GM04503 (cell line): ENCODE measurements around the gene PHC2.

Experiments used
- DNase-seq: peaks from one replicate; pipeline ENCODE4 v3.0.0-alpha.2; 2012; ENCODE audit warnings: low read depth

Gene PHC2, protein sequence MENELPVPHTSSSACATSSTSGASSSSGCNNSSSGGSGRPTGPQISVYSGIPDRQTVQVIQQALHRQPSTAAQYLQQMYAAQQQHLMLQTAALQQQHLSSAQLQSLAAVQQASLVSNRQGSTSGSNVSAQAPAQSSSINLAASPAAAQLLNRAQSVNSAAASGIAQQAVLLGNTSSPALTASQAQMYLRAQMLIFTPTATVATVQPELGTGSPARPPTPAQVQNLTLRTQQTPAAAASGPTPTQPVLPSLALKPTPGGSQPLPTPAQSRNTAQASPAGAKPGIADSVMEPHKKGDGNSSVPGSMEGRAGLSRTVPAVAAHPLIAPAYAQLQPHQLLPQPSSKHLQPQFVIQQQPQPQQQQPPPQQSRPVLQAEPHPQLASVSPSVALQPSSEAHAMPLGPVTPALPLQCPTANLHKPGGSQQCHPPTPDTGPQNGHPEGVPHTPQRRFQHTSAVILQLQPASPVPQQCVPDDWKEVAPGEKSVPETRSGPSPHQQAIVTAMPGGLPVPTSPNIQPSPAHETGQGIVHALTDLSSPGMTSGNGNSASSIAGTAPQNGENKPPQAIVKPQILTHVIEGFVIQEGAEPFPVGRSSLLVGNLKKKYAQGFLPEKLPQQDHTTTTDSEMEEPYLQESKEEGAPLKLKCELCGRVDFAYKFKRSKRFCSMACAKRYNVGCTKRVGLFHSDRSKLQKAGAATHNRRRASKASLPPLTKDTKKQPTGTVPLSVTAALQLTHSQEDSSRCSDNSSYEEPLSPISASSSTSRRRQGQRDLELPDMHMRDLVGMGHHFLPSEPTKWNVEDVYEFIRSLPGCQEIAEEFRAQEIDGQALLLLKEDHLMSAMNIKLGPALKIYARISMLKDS

DNA sequence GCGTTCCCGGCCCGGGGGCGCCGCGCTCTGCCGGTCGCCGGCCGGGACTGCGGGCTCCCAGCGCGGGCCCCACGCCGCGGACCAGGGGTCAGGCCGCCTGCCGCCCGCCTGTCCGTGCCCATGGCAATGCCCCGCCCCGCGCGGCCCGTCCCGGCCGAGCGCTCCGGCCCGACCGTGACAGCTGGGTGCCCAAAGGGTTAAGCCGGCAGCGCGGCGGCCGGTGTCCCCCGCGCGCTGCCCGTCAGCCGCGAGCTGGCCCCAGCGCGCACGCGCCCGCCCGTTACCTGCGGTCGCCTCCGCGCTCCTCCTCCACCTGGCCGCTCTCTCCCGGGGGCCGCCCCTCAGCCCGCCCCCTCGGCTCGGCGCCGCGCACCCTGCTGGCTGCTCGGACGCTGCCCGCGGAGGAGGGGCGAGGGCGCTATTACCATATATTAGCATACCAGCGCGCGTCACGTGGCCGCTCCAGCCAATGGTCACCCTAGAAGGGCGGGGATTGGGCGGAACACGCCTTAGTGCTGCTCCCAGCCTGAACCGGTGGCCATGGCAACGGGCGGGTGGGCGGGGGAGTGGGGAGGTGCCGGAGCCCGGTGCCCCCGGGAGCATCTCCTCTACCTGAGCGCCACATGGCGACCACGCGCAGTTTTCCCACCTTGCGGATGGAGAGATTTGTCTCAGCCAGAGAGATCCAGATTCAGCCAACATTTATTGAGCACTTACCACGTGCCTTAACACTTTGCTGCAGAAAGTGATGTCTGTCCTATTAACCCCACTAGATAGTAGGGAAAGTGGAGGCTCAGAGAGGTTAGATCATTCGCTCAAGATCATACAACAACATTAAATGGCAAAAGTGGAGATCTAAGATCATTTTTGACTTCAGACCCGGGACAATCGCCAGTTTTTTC is at the start of gene PHC2:
Gene PHC2 (minus strand): TSS at position 404 of the 902 bp plus-strand sequence. CDS start 55,556 bp downstream, outside the sequence.
- peak; percentile 70 for DNase-seq

DNA sequence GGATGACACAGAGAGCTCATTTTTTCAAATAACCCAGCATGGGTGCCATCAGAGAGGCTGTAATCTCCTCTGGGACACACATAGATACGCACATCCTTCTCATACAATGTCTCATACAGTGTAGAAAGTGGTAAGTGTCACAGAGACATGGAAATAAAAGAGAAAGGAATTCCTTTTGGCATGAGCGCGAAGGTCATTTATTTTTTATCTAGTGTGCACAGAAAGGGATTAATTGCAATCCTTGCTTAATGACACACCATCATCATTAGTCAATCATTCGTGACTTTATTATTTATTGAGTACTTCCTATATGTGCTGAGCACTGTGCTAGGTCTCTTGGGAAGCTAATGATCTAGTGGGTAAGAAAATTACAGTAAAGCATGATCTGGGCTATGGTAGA is 46.6 kb upstream of the PHC2 start:
- no peak for DNase-seq

DNA sequence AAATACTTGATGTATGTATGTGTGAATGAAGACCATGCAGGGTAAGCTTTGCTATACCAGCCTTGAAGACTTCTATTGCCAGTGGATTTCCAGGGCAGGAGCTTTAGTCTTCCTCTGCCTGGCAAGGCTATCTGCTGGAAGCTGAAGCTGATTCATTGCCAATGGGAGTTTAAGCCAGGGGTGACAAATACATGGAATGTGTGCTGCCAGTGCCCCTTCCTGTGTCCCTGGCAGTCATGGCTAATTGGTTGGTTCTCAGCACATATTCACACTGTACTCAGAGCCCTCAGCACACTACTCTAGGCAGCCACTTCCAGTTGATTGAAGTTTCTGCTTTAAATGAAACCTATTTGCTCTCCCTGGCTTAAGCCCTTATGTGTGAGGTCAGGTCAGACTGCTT is 43.0 kb upstream of the PHC2 start:
- no peak for DNase-seq

DNA sequence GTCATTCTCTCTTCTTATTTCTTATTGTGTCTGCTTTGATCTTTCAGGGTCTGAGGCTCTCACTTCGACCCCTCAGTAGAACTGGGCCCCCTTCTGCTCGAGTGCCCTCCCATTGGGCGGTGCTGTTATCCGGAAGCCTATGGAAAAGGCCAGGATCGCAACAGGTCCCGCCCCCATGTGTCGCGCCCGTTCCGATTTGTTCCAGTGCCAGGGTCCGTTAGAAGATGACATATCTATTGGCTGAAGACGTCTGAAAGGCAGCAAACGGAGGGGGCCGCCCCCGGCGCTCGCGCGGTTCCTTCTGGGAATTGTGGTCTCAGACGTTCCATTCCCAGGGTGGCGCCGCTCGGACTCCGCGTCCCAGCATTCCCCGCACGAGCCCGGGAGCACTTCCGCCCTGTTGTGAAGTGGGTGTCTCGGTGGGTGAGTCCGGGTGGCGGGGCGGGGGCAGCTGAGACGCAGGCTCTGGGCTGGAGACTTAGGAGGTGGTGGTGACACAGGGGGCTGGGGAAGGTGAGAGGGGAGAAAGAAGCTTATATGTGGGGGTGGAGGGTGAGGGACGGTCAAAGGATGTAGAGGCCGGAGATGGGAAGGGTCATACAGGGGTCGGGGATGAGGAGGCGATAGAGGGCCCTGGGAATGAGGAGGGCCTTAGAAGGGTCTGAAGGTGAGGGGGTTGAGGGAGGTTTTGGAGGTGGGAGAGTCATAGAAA is 41.5 kb upstream of the PHC2 start, which contains the start of gene ZSCAN20:
Gene ZSCAN20 (plus strand): TSS at position 377 of the 712 bp plus-strand sequence. CDS start 6,644 bp downstream, outside the sequence.
- DNase-seq = peak; percentile 93

DNA sequence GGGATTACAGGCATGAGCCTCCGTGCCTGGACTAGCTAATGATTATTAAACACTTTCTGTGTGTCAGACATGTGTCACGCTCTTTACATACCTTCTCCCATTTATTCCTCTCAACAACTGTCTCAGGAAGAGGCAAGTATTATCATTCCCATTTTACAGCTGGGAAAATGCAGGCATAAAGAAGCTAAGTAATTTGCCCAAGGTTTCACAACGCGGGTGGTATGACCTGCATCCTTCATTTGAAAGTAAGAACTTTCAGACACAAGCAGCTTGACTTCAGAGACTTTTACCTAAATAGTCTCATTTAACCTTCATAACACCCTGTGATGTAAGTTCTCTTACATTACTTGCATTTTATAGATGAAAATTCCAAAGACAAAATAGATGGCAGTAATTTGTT is 40.5 kb upstream of the PHC2 start:
- DNase-seq = no peak

DNA sequence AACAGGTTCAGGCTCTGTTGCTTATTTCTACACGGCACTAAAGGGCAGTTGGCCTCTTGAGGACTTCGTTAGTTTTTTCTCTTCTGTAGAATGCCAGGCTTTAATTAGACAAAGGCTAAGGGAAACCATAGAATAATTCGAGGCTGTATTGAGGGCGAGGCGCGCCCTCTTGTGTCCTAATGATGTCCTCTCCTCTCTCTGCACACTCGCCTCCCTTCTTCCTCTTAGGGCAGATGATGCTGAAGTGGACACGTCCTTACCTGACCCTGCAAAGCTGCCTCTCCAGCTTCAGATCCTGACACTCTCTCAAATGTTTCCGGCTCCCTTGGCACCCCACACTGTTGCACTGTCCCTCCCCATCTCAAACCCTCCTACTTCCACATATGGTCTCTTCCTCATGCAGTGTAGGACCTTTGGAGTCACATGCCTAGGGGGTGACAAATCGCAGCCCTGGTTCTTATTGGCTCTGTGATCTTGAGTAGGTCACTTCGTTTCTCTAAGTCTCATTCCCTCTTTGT is 39.7 kb upstream of the PHC2 start:
- DNase-seq = peak; percentile 57

DNA sequence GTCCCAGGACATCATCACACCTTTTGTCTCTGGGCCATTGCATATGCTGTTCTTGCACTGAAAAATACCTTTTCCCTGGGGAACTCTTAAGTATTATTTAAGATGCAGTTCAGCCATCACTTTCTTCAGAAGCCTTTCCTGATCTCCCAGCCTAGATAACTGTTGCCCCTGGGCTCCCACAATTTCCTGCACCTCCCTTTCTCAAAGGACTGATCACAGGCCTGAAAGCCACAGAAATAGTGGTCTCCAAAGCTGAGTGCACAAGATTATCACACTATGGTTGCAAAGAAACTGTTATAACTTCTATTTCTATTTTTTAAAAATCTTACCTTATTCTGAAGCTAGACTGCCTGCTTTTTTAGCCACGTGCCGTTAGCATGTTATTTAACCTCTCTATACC is 38.8 kb upstream of the PHC2 start:
- DNase-seq = no peak

DNA sequence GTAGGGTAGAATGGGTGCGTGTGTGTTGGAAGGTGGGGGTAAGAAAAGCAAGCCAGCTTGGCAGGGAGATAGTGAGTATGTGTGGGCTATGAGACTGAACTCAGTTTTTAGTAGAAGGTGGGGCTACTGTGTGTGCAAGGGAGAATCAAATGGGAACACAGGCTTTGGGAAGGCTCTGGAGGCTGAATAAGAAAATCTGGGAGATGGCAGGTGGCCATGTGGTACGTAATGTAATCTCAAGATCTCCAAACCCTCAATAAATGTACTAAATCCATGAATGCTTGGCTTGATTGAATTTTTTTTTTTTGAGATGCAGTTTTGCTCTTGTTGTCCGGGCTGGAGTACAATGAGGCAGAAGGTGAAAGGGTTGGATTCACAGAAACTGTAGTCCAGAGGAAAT is 38.1 kb upstream of the PHC2 start:
- no peak for DNase-seq

DNA sequence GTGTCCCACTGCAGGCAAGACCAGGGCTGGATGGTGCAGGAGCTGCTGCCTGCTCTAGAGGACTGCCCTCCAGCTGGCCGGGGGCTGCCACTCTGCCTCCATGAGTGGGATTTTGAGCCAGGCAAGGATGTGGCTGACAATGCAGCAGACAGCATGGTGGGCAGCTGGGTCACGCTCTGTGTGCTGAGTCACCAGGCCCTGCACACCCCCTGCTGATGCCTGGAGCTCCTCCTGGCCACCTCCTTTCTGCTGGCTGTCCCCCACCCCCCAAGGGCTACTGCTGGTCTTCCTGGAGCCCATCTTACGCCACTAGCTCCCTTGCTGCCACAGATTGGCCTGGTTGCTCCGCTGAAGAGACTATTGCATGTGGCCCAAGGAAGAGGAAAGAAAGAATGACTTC is 37.6 kb upstream of the PHC2 start:
- DNase-seq = no peak

DNA sequence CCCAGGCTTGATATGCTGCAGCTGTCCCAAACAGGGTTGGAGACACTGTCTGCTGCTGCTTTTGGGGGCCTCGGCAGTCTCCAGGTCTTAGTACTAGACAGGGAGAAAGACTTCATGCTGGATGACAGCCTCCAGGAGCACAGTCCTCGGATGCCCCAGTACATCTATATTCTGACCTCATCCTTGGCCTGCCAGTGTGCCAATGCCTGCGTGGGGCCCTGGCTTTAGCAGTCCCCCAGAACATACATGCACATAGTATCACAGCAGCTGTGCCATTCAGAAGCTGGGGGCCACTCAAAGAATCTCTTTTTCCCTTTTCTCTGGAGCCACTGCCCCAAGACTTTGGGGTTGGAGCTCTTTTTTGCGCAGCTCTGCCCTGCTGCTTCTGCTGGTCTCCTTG is 37.1 kb upstream of the PHC2 start:
- no peak for DNase-seq

DNA sequence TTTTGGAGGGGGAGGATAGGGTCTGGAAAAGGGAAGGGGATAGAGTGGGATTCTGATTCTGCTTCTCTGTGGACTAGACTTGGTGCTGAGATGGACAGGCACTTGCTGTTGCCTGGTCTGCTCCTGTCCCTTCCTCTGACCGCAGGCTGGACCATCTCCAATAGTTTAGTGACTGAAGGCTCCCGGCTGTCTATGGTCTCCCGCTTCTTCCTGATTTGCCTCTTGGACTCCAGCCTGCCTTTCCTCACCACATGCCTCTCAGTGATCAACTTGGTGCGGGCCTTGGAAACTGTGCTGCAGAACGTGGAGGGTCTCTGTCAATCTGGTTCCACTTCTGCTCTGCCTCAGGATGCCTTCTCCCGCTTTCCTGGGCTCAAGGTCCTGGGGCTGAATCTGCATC is 35.3 kb upstream of the PHC2 start:
- DNase-seq = no peak

DNA sequence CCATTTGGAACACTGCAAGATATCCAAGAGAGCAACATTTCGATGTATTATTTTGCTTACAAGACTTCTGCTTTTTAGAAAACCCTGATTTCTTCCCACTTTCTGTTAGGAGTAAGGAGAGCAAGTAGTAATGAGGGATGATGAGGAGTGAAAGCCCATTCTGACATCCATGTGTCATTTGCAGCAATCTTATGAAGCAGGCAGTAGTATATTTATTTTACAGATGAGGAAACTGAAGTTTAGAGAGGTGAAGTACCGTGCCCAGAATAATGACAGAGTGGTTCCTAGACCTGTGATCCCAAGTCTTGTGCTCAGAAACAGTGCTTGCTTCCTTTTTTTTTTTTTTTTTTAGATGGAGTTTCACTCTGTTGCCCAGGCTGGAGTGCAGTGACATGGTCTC is 34.4 kb upstream of the PHC2 start:
- DNase-seq = no peak

DNA sequence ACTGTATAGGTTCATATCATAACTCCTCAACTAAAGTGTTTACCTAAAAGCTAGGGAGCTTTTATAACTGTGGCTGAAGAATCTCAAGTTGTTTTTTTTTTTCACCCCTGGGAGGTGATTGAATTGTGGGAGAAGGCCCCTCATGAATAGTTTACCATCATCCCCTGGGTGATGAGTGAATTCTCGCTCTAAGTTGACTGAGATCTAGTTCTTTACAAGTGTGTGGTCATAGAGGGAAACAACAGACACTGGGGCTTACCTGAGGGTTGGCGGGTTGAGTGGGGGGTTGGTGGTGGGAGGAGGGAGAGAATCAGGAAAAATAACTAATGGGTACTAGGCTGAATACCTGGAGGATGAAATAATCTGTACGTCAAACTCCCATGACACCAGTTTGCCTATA is 33.7 kb upstream of the PHC2 start:
- DNase-seq = no peak

DNA sequence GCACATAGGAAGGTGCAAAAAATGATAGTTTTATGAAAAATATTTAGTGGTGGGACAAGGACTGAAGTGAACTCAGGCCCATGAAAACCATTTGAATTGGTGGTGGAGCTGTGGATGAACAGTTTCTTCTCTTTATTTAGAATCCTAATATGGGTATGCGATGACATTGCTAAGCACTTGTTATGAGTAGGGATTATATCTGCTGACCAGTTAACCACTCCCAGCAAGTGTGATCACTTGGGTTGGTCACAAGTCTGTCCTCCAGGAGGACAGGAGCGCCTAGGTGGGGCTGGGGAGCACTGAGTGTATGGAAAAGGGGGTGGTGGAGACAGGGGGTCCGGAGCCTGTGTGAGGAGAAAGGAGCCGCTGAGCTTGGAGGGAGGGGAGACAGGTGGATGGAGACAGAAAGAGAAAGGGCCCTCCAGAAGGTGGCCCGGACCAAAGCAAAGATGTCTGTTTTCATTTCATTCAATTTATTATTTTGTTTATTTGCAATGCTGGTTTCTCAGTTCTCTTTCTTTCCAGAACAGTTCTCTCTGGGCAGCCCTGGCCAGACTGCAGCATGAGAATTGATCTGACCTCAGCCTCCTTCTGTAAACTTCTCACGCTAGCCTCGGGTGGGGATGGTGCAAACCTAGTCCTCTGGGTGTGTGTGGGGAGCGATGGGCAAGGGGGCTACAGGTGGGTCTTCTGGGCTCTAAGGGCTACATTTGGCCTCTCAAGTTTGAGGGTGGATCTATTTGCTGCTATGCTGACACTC is 31.7 kb upstream of the PHC2 start:
- no peak for DNase-seq

DNA sequence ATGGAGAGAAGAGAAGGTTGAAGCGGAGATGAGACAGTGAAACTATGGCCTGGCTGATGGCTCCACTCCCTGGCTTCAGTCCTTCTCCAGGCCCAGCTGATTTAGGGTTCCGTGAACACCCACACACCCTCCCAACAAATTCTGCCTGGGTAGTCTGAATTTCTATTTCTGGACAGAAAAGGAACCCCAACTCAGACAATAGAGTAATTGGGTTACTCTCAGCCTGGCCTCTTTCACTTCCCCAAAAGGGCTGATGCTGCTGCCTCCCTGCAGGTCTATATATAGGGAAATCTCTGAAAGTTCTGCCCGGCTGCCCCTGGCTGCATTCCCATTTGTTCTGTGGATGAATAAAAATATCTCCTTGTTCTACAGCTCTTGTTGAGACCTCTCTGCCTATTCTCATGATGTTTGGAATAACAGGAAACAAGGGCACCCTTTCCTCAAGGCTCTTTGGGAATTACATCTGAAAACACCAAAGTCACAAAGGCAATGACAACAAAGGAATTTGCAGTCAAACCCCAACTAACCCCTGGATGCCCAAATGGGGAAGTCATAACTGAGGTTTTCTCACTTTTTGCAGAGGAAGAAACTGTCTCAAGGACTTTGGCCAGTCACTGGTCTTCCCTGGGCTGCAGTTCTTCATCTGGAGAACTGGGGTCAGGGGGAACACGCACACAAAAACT is 30.2 kb upstream of the PHC2 start:
- DNase-seq = no peak

DNA sequence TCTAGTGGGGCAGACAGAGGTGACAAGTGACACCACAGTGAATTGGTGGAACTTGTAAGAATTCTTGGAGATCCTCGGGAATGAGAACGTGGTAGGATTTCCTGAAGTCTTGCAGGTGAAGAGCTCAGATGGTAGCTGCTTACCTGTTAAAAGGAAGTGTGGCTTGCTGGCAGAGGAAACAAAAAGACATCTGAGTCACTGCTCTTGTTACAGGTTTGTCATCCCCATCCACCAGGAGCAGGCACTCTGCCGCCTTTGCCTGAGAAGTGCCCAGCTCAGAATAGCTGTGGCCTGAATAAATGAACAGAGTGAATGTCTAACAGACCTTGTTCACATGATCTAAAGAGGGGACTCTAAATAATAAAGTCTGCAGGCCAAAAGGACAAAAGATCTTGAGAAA is 29.2 kb upstream of the PHC2 start:
- DNase-seq = no peak

DNA sequence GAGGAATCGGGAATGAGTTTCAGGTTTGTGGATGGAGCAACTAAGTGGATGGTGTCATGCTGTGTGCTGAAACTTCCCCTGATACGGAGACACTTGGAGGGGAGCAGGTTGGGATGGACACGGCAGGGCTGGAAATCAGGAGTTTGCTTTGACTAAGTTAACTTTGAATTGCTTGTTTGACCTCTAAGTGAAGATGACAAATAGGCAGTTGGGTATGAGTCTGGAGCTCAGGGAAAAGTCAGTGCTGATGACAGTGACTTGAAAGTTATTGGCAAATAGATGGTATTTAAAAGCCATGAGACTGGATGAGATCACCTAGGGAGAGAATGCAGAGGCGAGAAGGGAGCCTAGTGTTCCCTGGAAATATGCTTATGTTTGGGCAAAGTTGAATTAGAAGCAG is 28.8 kb upstream of the PHC2 start:
- peak; percentile 64 for DNase-seq

DNA sequence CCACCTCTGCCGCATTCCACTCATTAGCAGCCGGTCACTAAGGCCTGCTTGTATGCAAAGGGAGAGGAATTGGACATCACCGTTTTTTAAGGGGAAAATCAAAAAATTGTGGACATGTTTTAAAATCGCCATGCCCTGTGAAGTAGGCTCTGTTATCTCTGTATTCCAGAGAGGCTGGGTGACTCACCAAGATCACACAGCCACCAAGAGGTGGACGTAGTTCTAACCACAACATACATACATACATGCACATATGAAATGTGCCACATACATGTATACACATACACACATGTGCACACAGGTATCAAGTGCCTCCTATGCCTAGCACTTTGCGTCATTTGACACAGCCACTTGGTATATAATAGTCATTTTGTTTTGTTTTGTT is 25.6 kb upstream of the PHC2 start:
- DNase-seq = no peak

DNA sequence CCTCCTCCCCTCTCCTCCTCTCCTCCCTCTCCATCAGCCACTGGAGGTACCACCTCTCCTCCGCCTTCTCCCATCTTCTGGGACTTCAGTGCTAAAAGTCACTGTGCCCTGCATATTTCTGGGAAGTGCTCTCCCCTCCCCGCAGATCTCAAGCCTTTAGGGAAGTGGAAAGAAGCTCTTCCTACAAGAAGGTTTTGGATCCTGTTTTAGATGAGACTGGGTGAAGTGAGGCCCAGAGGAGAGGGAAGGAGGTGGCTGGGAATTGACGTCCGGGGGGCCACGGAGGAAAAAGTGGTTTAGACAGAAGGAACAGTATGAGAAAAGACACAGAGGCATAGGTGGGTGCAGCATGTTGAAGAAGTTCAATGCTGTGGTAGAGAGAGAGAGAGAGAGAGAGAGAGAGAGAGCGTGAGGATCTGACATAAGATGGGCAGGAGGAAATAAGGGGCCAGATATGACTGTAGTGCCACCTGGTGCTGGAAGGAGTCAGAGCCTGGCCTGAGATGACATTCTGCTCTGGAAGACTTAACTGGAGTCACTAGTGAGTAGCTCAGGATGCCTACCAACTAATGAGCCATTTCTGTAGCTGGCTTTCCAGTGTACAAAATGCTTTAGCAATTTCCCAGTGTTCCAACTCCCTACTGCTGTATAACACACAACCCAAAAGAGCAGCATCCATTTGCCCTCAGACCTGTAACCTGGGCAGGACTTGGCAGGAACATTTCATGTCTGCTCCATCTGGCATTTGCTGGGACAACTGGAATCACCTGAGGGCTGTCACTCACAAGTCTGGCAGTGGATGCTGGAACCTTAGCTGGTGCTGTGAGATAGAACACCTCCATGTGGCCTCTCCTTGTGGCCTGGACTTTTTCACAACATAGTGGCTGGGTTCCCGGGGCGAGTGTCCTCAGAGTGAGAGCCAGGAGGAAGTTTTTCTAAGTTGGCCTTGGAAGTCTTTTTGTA is 24.9 kb upstream of the PHC2 start:
- peak; percentile 70 for DNase-seq
